Measurements from ENCODE around the gene FBXL13.
"Not testable (repeated sequence)": the region's sequence is repeated elsewhere in the genome, so short reads cannot be mapped to it uniquely, and the experiment has no call there.

FBXL13 gene

GRCh38 chr7:103023578-103023977, 51.0 kb downstream of the FBXL13 start:
- DNase-seq (ENCODE audit: low read depth in 2 of 2), result not testable (repeated sequence)

GRCh38 chr7:103021490-103021889, 53.1 kb downstream of the FBXL13 start:
- not testable (repeated sequence) for DNase-seq (ENCODE audit: low read depth in 2 of 2)

- DNase-seq (ENCODE audit: low read depth in 2 of 2), result not testable (repeated sequence)
Observed at GRCh38 chr7:103020876-103021275, 53.7 kb downstream of the FBXL13 start.

- DNase-seq (ENCODE audit: low read depth in 2 of 2), result not testable (repeated sequence)
Observed at GRCh38 chr7:103018295-103018694, 56.3 kb downstream of the FBXL13 start.

- no peak for DNase-seq (ENCODE audit: low read depth in 2 of 2)
Observed at GRCh38 chr7:103011650-103012049, 62.9 kb downstream of the FBXL13 start.

GRCh38 chr7:103010211-103010610, 64.4 kb downstream of the FBXL13 start:
- DNase-seq (ENCODE audit: low read depth in 2 of 2), result no peak

GRCh38 chr7:103009466-103010185, 65.0 kb downstream of the FBXL13 start:
- DNase-seq (ENCODE audit: low read depth in 2 of 2), result no peak

- DNase-seq (ENCODE audit: low read depth in 2 of 2), result no peak
Observed at GRCh38 chr7:103003004-103003403, 71.6 kb downstream of the FBXL13 start.

GRCh38 chr7:103001210-103001609, 73.4 kb downstream of the FBXL13 start:
- DNase-seq (ENCODE audit: low read depth in 2 of 2), result no peak

- no peak for DNase-seq (ENCODE audit: low read depth in 2 of 2)
Observed at GRCh38 chr7:102996957-102997356, 77.6 kb downstream of the FBXL13 start.

- not testable (repeated sequence) for DNase-seq (ENCODE audit: low read depth in 2 of 2)
Observed at GRCh38 chr7:102995609-102996008, 79.0 kb downstream of the FBXL13 start.

GRCh38 chr7:102994567-102994966, 80.0 kb downstream of the FBXL13 start:
- DNase-seq (ENCODE audit: low read depth in 2 of 2), result no peak

GRCh38 chr7:102993718-102994029, 80.9 kb downstream of the FBXL13 start:
- DNase-seq (ENCODE audit: low read depth in 2 of 2), result no peak

GRCh38 chr7:102992938-102993717, 81.5 kb downstream of the FBXL13 start:
- no peak for DNase-seq (ENCODE audit: low read depth in 2 of 2)

GRCh38 chr7:102992509-102992937, 82.1 kb downstream of the FBXL13 start:
- DNase-seq (ENCODE audit: low read depth in 2 of 2), result no peak

- no peak for DNase-seq (ENCODE audit: low read depth in 2 of 2)
Observed at GRCh38 chr7:102991540-102992214, 82.9 kb downstream of the FBXL13 start.

- DNase-seq (ENCODE audit: low read depth in 2 of 2), result no peak
Observed at GRCh38 chr7:102991077-102991539, 83.5 kb downstream of the FBXL13 start.

GRCh38 chr7:102990642-102991041, 84.0 kb downstream of the FBXL13 start:
- no peak for DNase-seq (ENCODE audit: low read depth in 2 of 2)

- DNase-seq (ENCODE audit: low read depth in 2 of 2), result no peak
Observed at GRCh38 chr7:102988631-102989560, 85.7 kb downstream of the FBXL13 start.

GRCh38 chr7:102988088-102988487, 86.5 kb downstream of the FBXL13 start:
- no peak for DNase-seq (ENCODE audit: low read depth in 2 of 2)

GRCh38 chr7:102985176-102985783, 89.3 kb downstream of the FBXL13 start:
- DNase-seq (ENCODE audit: low read depth in 2 of 2), result no peak
